GM23248 (cell line): ENCODE results near the gene TICAM2.

Source experiments
- EZH2 ChIP-seq: fragments of 200-600 bp; sonication (generic); IDR thresholded peaks from 2 replicates; pipeline ENCODE4 v1.6.1; 2018; ENCODE audit warnings: antibody characterized with exemption, mild to moderate bottlenecking; ENCODE audit not compliant: insufficient read depth, poor library complexity, severe bottlenecking
- EZH2phosphoT487 ChIP-seq: fragments of 200-600 bp; sonication (generic); IDR thresholded peaks from 2 replicates; pipeline ENCODE4 v1.6.1; 2018; ENCODE audit warnings: antibody characterized with exemption, moderate library complexity, mild to moderate bottlenecking, low read depth; ENCODE audit not compliant: insufficient read depth

DNA sequence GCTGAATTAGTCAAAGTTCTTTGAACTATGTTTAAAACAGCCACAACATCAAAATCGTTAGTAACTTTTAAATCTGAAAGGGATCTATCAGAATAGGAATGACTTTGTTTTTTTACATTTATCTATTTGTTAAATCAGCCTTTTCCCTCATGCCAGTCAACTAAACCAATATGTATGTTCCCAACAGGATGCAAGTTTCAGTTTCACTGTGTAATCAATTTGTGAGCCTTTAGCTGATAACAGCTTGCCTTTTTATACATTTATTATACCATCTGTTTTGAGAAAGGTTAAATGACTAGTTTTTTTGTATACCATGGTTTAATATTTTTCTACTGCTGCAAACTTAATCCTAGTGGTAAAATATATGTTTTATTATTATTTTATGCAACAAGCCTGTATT is 14.6 kb upstream of the TICAM2 start:
- TF ChIP-seq EZH2, result no peak
- no peak for TF ChIP-seq EZH2phosphoT487
